HT-29 (cell line): Measurements from ENCODE around the gene SPNS3. TPM values are rescaled to one million over a fixed set of nuclear protein-coding genes. Genes with fewer than 3 reads are reported as not detected.

Source experiments
- DNase-seq: peaks from one replicate; pipeline ENCODE4 v3.0.0-alpha.2; 2015; ENCODE audit warnings: low spot score
- total RNA-seq: library from RNA; depleted of rRNA; stranded (reverse); fragments of >200 nt; shearing (Covaris generic); gene quantifications from 2 replicates; pipeline ENCODE4 v1.2.3, GENCODE V29; 2014

The SPNS3 gene
- total RNA-seq, 1 experiment from 2014 or later, result 4.7 TPM

- DNase-seq, result no peak
Measured at GRCh38 chr17:4488989-4489595, 55.4 kb downstream of the SPNS3 start.

DNA sequence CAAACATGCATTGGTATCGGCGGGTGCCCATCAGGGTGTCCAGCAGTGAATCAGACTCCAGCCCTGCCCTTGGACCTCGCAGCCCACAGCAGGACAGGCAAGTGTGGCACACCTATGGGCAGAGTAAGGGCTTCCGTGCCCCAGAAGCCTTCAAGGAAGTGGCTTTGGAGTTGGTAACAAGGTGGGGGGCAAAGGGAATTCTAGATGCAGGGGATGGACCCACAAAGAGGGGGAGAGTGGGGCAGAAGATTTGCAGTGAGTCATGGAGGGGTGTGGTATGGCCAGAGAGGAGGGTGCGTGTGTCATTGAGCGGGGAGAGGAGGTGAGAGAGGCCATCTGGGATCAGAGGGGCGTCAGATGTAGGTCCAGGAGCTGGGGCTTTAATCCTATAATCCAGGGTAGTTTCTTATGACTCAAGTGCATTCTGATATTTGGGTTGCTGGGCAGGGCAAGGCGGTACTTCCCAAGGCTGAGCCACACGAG lies 56.4 kb downstream of the SPNS3 start:
- DNase-seq, result no peak

DNA sequence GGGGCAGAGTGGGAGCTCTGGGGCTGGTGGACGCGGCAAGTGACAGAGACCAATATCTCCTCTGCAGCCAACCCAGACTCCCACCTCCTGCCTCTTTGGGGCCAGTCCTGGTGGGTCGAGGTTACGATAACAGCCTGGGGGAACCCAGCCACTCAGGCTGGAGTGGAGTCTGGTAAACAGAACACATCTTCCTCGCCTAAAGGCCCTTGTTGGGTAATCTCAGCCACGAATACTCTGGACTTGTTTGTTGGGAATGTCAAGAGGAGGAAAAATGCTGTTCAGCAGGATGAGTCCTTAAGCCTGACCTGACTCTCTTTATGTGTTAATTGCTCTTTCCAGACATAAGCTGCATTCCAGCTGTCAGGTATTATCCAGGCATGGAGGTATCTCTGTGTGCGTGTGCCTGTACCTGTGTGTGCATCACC lies 56.9 kb downstream of the SPNS3 start:
- DNase-seq, result no peak

GRCh38 chr17:4492721-4493561 lies 59.2 kb downstream of the SPNS3 start:
- DNase-seq, result peak; percentile 83

DNA sequence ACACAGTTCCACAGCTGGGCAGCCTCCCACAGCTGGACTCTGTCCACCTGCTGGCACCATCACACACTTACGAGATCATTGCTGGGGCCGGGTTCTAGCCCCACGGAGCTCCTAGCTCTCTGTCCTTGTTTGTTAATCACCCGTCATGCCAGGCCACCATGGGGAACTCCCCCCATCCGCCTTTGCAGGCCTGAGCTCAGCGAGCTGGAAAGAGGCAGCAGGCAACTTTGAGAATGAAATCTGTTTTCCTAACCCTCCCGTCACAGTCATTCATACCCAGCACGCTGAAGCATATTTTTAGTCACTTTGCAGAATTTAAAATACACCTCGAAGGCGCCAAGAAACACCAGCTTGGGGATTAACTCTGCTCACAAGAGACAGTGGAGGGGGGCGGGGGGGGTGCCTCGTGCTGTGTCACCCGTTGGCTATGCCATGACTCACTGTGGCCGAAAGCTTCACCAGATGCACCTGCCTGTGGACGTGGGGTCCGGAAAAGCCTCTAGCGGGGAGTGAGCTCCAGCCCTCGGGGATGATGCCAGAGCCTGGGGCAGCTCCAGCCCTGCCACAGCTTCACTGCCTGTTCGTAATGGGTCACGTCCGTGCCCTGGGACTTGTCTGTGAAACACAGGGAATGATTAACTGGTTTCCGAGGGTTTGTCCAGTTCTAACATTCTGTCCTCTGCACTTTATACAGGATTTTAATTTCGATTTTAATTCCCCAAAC lies 63.5 kb downstream of the SPNS3 start:
- peak; percentile 32 for DNase-seq

DNA sequence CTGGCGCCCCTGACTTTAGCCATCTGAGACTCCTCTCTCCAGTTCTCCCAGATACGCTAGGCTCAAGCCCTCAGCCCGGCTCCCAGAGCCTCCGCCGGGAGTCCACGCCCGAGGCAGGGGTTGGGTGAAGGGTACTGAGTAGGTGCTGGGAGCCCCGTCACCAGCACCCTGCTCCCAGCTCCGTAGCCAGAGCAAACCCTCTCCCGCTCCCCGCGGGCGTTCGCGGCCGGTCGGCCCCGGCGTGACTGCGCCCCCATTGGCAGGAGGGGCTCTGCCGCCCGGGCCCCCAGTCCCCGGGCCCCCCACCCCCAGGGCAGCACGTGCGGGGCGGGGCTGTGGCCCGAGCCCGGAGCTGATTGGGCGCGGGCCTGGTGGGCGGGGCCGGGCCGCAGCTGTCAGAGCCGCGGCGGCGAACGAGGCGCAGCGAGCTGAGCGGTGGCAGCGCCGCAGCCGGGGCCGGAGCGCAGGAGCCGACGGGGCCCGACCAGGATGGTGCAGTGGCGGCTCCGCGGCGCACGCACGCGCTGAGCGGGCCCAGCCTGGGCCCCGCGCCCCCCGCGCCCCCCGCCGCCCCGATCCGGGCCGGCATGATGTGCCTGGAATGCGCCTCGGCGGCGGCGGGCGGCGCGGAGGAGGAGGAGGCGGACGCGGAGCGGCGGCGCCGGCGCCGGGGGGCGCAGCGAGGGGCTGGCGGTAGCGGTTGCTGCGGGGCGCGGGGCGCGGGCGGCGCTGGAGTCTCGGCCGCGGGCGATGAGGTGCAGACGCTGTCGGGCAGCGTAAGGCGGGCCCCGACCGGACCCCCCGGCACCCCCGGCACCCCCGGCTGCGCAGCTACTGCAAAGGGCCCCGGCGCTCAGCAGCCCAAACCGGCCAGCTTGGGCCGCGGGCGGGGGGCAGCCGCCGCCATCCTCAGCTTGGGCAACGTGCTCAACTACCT lies 65.0 kb downstream of the SPNS3 start, which contains the start of gene SPNS2:
Gene SPNS2, plus strand, starts transcription at position 421 of the 937 bp plus-strand sequence. Its CDS starts 167 bp downstream, at position 588.
- peak; percentile 61 for DNase-seq

- peak; percentile 25 for DNase-seq
Measured at GRCh38 chr17:4499431-4500190, 65.9 kb downstream of the SPNS3 start.

DNA sequence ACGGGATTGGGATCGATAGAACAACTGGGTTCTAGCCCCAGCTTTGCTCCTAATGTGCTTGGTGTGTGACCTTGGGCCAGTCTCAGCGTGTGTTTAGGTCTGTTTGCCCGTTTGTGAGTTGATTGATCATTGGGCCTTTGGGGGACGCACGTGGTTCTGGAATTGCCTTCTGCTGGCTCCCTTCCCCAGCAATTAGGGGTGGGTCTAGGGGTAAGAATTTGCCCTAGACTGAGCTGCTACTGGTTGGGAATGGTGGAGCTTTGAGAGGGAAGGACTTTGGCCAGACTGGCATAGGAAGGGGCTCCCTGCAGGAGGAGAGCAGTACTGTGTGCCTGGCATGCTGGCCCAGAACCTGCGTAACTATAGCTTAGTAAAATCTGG lies 66.4 kb downstream of the SPNS3 start:
- DNase-seq, result peak; percentile 62

DNA sequence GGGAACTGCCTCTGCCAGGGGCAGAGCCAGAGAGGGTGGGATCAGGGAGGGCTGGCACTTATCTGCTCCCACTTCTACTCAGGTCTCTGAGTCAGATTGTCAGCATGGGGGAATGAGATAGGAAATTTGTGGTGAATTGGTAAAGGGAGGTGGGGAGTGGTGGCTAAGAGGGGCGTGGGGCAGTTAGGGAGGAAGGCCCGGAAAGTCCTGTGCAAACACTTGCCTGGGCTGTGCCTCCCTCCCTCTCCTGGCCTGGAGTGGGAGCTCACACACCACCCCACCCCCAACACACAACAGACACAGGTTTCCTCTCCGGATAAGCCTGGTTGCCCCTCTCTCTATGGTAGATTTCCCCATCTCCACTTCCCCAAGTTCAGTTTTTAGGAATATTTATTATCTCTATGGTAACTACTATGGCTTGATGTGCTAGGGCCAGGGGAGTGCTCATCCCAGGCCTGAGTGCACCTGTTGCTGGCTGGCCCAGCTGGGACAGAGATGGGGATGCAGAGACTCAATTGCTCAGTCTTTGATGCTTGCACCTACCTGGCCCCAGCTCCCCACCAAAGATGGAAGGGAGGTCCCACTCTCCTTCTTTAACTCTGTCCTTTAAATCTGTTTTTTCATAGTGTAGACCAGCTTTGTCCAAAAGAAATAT lies 67.7 kb downstream of the SPNS3 start:
- DNase-seq, result no peak

- no peak for DNase-seq
Measured at GRCh38 chr17:4502466-4503154, 68.9 kb downstream of the SPNS3 start.

DNA sequence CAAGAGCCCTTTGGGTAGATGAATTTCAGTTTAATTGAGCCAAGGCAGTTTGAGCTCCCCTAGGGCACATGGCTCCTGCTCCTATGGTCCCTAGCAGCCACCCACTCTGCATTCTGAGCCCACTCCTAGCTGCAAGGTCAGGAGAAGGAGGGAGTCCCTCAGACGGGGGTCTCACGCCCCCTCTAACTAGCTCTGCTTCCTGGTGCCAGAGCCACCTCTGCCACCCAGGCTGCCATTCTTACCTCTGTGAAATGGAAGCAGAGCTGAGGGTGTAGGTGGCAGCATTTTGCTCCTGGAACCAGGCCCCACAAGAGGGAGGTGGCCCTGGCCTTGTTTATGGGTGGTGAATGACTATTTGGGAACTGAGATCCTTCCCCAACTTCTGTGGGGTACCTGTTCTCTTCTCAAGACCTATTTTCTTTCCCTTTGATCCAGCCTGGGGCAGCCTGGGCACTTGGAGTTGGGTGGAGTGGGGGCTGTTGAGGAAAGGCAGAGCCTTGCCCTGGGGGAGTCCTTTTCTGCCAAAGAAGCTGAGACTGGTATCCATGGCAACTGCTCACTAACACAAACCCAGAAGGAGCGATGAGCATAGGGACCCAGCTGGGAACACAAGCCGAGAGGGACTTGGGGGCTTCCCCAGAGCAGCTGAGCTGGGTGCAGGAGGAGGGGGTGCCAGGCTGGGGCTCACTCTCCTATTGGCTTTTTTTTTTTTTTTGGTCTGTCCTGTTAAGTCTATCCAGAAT lies 69.7 kb downstream of the SPNS3 start:
- no peak for DNase-seq

GRCh38 chr17:4504188-4504587 lies 70.4 kb downstream of the SPNS3 start:
- DNase-seq, result peak; percentile 32

- DNase-seq, result no peak
Measured at GRCh38 chr17:4505187-4505586, 71.4 kb downstream of the SPNS3 start.

DNA sequence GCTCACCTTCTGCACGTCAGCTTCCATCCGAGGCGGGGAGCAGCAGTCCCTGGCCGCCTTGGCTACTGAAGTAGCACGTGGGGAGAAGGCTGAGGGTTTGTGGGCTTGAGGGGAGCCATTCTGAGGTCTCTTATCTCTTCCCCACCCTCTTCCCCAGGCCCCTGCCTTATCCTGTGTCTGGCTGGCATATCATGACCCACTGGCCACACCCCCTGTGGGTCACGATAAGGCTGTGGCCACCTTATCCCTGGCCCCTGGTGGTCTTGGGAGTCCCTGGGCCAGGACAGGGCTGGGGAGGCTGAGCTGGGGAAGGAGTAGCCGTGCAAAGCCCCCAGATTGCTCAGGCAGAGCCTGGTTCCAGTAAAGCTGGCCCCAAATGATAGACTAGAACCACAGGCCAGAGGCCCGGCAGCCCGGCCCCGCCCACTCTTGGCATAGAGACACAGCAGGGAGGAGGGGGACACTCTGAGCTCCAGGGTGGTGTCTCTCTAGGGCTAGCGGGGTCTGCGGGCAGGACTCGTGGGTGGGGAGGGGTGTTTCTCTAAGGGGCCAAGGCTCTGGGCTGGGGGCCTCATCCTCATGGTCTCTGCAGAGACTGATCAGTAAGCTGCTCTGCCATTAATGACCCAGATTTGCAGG lies 72.6 kb downstream of the SPNS3 start:
- DNase-seq, result no peak

DNA sequence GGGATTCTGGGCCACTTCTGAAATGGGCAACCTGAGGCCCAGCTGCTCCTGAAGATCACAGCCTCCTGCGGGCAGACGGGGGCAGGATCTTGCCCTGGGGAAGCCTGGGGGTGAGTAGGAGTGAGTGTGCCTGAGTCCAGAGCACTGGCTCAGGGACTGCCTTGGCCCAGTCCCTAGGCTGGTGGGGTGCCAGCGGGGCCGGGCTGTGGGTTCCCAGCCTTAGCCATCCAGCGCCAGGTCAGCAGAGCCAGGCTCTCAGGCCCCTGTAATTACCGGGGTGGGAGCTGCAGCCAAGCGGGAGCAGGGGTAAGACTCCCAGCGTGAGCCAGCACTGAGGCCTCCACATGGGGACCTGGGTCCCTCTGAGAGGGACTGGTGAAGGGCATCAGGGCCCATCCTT lies 73.2 kb downstream of the SPNS3 start:
- DNase-seq, result no peak

DNA sequence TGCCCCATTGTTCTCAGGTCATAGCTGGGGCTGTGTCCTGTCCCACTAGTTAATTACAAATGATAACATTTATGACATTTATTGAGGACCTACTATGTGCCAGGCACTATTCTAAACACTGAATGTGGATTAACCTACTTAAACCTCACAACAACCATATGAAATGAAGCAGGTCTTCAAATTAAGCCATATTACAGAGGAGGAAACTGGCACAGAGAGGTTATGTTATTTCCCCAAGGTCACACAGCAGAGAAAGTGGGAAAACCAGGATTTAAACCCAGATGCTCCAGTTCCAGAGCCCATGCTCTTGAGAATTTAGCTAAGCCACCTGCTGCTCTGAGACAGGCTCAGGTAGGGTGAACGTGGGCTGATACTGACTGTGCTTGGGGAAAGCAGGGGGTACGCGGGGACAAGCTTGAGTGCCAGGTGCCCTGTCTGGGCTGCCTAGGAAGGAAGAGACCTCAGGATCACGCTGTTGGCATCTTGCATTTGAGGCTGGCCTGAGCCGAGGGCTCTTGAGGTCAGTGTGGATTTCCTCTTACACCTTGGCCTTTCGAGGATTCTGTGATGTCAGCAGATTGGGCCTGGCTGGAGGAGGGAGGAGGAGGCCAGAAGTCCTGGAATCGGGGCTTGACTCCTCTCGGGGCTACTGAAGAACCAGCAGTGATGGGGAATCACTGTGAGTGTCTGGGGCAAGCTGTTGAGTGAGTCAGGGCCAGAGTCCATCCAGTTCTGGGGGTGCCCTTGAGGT lies 73.8 kb downstream of the SPNS3 start:
- no peak for DNase-seq

DNA sequence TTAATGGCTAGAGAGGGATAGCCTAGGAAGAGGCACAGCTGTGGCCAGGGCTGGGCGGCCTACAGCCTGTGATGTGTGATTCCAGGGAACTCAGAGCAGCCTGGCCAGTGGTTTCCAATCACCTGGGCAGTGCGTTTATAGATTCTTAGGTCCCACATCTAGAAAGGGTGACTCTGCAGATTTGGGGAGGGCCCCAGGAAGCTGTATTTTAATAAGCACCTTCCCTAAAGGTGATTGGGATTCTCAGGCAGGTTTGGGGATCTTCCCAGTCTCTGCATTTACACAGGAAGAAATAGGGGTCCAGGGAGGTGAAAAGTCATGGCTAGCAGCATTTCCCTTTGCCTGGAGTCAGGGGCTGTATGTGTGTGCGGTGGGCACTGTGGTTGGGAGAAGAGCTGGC lies 74.5 kb downstream of the SPNS3 start:
- no peak for DNase-seq
